OCI-LY7 (cell line): Measurements from ENCODE around the gene OTUD5.
A peak's percentile ranks its signal among the peaks of the same experiment; 100 is the strongest.

ENCODE experiments used
- CTCF ChIP-seq: fragments of 200-600 bp; sonication (generic); conservative IDR thresholded peaks from 2 replicates; pipeline ENCODE4 v1.5.1; 2014; ENCODE audit warnings: mild to moderate bottlenecking, antibody characterized with exemption, low read length, moderate library complexity, mixed read lengths
- EZH2phosphoT487 ChIP-seq: fragments of 200-600 bp; sonication (generic); IDR thresholded peaks from 2 replicates; pipeline ENCODE4 v1.6.1; 2018; ENCODE audit warnings: low read depth, borderline replicate concordance, mild to moderate bottlenecking, mixed run types, antibody characterized with exemption, low read length, moderate library complexity, mixed read lengths

GRCh38 chrX:48972220-48973164, 15.1 kb upstream of the OTUD5 start:
- TF ChIP-seq EZH2phosphoT487 (no peak), CTCF (0 out of 2 replicates have a peak, but pooled peaks have one; percentile 18)
